LNCaP clone FGC (cell line): ENCODE measurements around the gene DDIT4.

Source experiments
- DNase-seq: peaks from one replicate; pipeline ENCODE4 v3.0.0-alpha.2; 2011; ENCODE audit warnings: low read depth
- H3K4me3 ChIP-seq: 2 replicates; pipeline ENCODE4 v1.5.1; 2011; ENCODE audit warnings: mild to moderate bottlenecking, low read depth, low read length, control low read depth
- TF ChIP-seq, protein P1 (sequence below): IDR thresholded peaks from 2 replicates; pipeline ENCODE4 v1.5.1; 2012; ENCODE audit warnings: mild to moderate bottlenecking; ENCODE audit not compliant: control insufficient read depth, insufficient read depth; ENCODE audit errors: extremely low read depth

The DDIT4 gene

DNA sequence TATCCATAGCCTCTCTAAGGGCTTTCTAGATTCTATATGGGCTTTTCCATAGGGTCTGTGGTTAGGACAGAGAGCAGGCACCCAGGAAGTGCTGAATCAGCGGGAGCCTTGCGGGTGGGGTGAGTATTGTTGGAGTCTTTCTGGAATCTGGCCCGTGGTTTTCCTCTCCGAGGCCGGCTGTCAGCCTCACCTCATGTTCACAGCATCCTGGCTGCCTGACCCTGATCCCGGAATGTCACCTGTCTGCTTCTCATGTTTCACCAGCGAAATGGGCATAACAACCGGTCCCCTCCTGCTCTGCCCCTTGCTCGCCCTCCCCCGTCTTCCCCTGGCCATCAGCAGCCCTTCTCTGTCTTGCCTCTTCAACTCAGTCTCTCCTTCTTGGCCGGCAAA, 36.5 kb downstream of the DDIT4 start:
- TF ChIP-seq, protein P1, sequence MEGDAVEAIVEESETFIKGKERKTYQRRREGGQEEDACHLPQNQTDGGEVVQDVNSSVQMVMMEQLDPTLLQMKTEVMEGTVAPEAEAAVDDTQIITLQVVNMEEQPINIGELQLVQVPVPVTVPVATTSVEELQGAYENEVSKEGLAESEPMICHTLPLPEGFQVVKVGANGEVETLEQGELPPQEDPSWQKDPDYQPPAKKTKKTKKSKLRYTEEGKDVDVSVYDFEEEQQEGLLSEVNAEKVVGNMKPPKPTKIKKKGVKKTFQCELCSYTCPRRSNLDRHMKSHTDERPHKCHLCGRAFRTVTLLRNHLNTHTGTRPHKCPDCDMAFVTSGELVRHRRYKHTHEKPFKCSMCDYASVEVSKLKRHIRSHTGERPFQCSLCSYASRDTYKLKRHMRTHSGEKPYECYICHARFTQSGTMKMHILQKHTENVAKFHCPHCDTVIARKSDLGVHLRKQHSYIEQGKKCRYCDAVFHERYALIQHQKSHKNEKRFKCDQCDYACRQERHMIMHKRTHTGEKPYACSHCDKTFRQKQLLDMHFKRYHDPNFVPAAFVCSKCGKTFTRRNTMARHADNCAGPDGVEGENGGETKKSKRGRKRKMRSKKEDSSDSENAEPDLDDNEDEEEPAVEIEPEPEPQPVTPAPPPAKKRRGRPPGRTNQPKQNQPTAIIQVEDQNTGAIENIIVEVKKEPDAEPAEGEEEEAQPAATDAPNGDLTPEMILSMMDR: no peak
- H3K4me3 ChIP-seq: no peak overlapping the region
- no peak for DNase-seq

DNA sequence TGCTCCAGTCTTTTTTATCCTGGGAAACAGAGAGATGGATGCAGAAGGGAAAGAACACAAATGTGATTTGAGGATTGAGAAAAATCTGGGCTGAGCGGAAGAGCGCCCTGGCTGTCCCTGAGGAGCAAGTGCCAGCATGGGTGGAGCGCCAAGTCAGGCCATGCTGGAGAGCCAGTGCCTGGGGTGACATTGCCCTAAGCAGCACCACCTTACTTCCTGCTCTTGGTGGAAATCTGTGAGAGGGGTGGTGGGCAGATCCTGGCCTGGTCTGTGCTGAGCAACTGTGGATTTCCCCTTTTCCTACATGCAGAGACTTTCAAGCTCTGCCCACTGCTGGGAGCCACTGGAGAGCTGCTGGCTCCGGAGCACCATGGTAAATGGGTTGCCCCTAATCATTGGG, 36.9 kb downstream of the DDIT4 start:
- TF ChIP-seq, protein P1: no peak
- H3K4me3 ChIP-seq: no peak overlapping the region

DNA sequence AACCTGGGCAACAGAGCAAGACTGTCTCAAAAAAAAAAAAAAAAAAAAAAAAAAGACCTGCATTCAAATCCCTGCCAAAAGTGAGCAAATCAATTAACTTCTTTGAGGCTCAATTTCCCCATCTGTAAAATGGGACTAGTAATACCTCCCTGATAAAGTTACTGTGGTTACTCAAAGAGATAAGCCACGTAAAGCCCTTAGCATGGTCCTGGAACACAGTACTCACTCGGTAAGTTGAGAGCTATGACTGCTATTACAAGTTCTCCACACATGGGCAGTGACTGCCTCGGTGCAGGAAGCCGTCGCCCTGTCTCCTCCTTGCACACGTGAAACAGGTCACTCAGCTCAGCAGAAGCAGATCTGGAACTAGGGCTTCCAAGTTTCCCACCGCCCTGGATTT, 37.9 kb downstream of the DDIT4 start:
- H3K4me3 ChIP-seq: no peak overlapping the region
- no peak for DNase-seq
- TF ChIP-seq, protein P1: no peak

More for the DNA sequence above, 36.9 kb downstream of the DDIT4 start:
- no peak for DNase-seq

GRCh38 chr10:72312865-72313391, 39.2 kb downstream of the DDIT4 start:
- TF ChIP-seq, protein P1: no peak
- no peak overlapping the region for H3K4me3 ChIP-seq
- no peak for DNase-seq

DNA sequence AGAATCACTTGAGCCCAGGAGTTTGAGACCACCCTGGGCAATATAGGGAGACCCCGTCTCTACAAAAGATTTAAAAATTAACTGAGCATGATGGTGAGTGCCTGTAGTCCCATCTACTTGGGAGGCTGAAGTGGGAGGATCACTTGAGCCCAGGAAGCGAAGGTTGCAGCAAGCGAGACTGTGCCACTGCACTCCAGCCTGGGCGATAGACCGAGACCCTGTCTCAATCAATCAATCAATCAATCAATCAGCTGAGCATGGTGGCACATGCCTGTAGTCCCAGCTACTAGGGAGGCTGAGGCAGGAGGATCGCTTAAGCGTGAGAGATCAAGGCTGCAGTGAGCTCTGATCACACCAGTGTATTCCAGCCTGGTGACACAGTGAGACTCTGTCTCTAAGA, 40.5 kb downstream of the DDIT4 start:
- no peak for DNase-seq
- TF ChIP-seq, protein P1: no peak
- H3K4me3 ChIP-seq: no peak overlapping the region

DNA sequence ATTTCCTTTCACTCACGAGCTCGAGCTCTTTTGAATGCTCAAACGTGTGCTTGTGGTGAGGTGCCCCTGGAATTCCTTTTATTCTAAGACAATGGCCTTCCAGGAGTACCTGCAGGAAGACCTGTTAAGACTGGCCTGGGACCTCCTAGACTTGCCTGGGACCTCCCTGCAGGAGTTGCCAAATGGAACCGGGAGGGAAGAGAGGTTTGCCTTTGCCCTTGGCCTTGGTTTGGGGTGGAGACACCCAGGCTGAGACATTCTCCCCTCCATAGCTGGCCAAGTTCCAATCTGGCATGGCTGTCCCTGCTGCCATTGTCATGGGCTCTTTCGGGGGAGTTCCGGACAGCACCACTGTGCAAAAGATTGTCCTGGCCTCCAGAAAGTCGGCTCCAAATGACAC, 41.3 kb downstream of the DDIT4 start:
- TF ChIP-seq, protein P1: no peak
- no peak overlapping the region for H3K4me3 ChIP-seq
- DNase-seq: no peak
